CD14-positive monocyte (primary cell): ENCODE data around the gene SMCO4. TPM values are rescaled to one million over a fixed set of nuclear protein-coding genes. Genes with fewer than 3 reads are reported as not detected.
A peak's percentile ranks its signal among the peaks of the same experiment; 100 is the strongest.

Experiments
- DNase-seq, 3 donors: peaks; one replicate each; pipeline ENCODE4 v3.0.0-alpha.2; 2011 to 2022
- H2AFZ ChIP-seq: 2 replicates; pipeline ENCODE4 v1.6.0; 2012; ENCODE audit warnings: mild to moderate bottlenecking, low read depth, low read length, inconsistent platforms; ENCODE audit not compliant: insufficient read depth, poor library complexity, severe bottlenecking
- H3K27ac ChIP-seq, 2 donors: 1 replicate in 1 of 2; 2 replicates in 1 of 2; pipeline ENCODE4 v1.5.1; 2012 to 2013; ENCODE audit warnings: low read length in 2 of 2, control low read depth in 1 of 2, inconsistent platforms in 1 of 2, low read depth in 1 of 2, mild to moderate bottlenecking in 1 of 2
- H3K27me3 ChIP-seq, 2 donors: one replicate each; pipeline versions ENCODE4 v1.6.0 to v1.6.1; 2011 to 2013; ENCODE audit warnings: low read length in 2 of 2; ENCODE audit not compliant: control insufficient read depth in 2 of 2, insufficient read depth in 2 of 2
- H3K36me3 ChIP-seq, 2 donors: replicated peaks in 1 of 2; 1 replicate in 1 of 2; 2 replicates in 1 of 2; pipeline versions ENCODE4 v1.5.1 to v1.6.1; 2012 to 2013; ENCODE audit warnings: low read length in 2 of 2, control low read depth in 1 of 2, inconsistent platforms in 1 of 2, mild to moderate bottlenecking in 1 of 2; ENCODE audit not compliant: insufficient read depth in 2 of 2, control insufficient read depth in 1 of 2
- H3K4me1 ChIP-seq, 2 donors: 1 replicate in 1 of 2; 2 replicates in 1 of 2; pipeline versions ENCODE4 v1.5.1 to v1.6.1; 2012 to 2013; ENCODE audit warnings: low read length in 2 of 2, control low read depth in 1 of 2, inconsistent platforms in 1 of 2, mild to moderate bottlenecking in 1 of 2, moderate library complexity in 1 of 2; ENCODE audit not compliant: insufficient read depth in 2 of 2, control insufficient read depth in 1 of 2
- H3K4me2 ChIP-seq: replicated peaks from 2 replicates; pipeline ENCODE3; 2012; ENCODE audit warnings: low read length, moderate library complexity, mild to moderate bottlenecking; ENCODE audit not compliant: poor library complexity, severe bottlenecking; ENCODE audit errors: extremely low read depth
- H3K4me3 ChIP-seq, 3 experiments: fragments of 200-600 bp in 1 of 3; sonication (generic) in 1 of 3; replicated peaks in 1 of 3; 1 replicate in 2 of 3; 2 replicates in 1 of 3; pipeline ENCODE4 v1.5.1; 2011 to 2013; ENCODE audit warnings: low read length in 3 of 3, mild to moderate bottlenecking in 3 of 3, control low read depth in 2 of 3, low read depth in 2 of 3, inconsistent platforms in 1 of 3, moderate library complexity in 1 of 3
- H3K79me2 ChIP-seq: 2 replicates; pipeline ENCODE4 v1.6.0; 2012; ENCODE audit warnings: mild to moderate bottlenecking, control low read depth, inconsistent platforms, low read length, moderate library complexity; ENCODE audit not compliant: insufficient read depth
- H3K9ac ChIP-seq: 2 replicates; pipeline ENCODE4 v1.6.0; 2017; ENCODE audit warnings: low read length, mild to moderate bottlenecking; ENCODE audit not compliant: insufficient read depth, poor library complexity, severe bottlenecking
- H3K9me3 ChIP-seq, 2 donors: replicated peaks in 1 of 2; 1 replicate in 1 of 2; 2 replicates in 1 of 2; pipeline versions ENCODE4 v1.5.1 to v1.6.1; 2012 to 2013; ENCODE audit warnings: low read length in 2 of 2, control low read depth in 1 of 2; ENCODE audit not compliant: control insufficient read depth in 1 of 2, insufficient read depth in 1 of 2
- H4K20me1 ChIP-seq: 2 replicates; pipeline ENCODE4 v1.6.0; 2012; ENCODE audit warnings: mild to moderate bottlenecking, low read length, control low read depth, moderate library complexity; ENCODE audit not compliant: insufficient read depth
- H3K27ac Mint-ChIP-seq, 7 donors: one replicate each; pipeline ENCODE4 v1.8.0; 2020; ENCODE audit warnings: mild to moderate bottlenecking in 7 of 7, mixed read lengths in 7 of 7, moderate library complexity in 6 of 7, inconsistent platforms in 2 of 7
- H3K27me3 Mint-ChIP-seq, 3 donors: one replicate each; pipeline ENCODE4 v1.8.0; 2021 to 2022; ENCODE audit warnings: low read depth in 3 of 3, mild to moderate bottlenecking in 3 of 3, mixed read lengths in 3 of 3, moderate library complexity in 3 of 3, inconsistent platforms in 1 of 3
- H3K36me3 Mint-ChIP-seq, 2 donors: one replicate each; pipeline ENCODE4 v1.8.0; 2020; ENCODE audit warnings: mixed read lengths in 2 of 2, inconsistent platforms in 1 of 2, mild to moderate bottlenecking in 1 of 2
- H3K4me1 Mint-ChIP-seq: one replicate; pipeline ENCODE4 v1.8.0; 2020; ENCODE audit warnings: mild to moderate bottlenecking, mixed read lengths
- H3K4me3 Mint-ChIP-seq, 2 donors: one replicate each; pipeline ENCODE4 v1.8.0; 2020; ENCODE audit warnings: mild to moderate bottlenecking in 2 of 2, mixed read lengths in 2 of 2, moderate library complexity in 1 of 2
- H3K9me3 Mint-ChIP-seq, 7 donors: one replicate each; pipeline ENCODE4 v1.8.0; 2020 to 2022; ENCODE audit warnings: mixed read lengths in 7 of 7, mild to moderate bottlenecking in 6 of 7, moderate library complexity in 6 of 7, inconsistent platforms in 2 of 7
- CTCF ChIP-seq: fragments of 200-600 bp; IDR thresholded peaks from one replicate; pipeline ENCODE4 v1.8.0; 2022; ENCODE audit warnings: antibody characterized with exemption, mild to moderate bottlenecking
- WGBS: methylation state at CpG from one replicate; pipeline ENCODE4 v1.1.5; 2013; ENCODE audit warnings: missing lambda C conversion rate; ENCODE audit not compliant: insufficient coverage; 5-methylcytosine and 5-hydroxymethylcytosine counted together
- intact Hi-C, 2 donors: fragments of 100-400 bp; cut with micrococcal nuclease; formaldehyde crosslinking; loops; one replicate each; pipeline versions ENCODE4 v1.15.0 to v1.15.1; 2023
- polyA plus RNA-seq, 3 donors: library from polyadenylated mRNA; depleted of rRNA in 1 of 3; unstranded in 2 of 3; stranded (reverse) in 1 of 3; fragments of 300-500 nt in 2 of 3; fragments of >200 nt in 1 of 3; fragmentation: Illumina TruSeq in 2 of 3; gene quantifications; 1 replicate in 2 of 3; 2 replicates in 1 of 3; pipeline ENCODE4 v1.2.3, GENCODE V29; 2012 to 2021

Gene SMCO4
- polyA plus RNA-seq, 3 donors = 110 to 242 (median 169) TPM

DNA sequence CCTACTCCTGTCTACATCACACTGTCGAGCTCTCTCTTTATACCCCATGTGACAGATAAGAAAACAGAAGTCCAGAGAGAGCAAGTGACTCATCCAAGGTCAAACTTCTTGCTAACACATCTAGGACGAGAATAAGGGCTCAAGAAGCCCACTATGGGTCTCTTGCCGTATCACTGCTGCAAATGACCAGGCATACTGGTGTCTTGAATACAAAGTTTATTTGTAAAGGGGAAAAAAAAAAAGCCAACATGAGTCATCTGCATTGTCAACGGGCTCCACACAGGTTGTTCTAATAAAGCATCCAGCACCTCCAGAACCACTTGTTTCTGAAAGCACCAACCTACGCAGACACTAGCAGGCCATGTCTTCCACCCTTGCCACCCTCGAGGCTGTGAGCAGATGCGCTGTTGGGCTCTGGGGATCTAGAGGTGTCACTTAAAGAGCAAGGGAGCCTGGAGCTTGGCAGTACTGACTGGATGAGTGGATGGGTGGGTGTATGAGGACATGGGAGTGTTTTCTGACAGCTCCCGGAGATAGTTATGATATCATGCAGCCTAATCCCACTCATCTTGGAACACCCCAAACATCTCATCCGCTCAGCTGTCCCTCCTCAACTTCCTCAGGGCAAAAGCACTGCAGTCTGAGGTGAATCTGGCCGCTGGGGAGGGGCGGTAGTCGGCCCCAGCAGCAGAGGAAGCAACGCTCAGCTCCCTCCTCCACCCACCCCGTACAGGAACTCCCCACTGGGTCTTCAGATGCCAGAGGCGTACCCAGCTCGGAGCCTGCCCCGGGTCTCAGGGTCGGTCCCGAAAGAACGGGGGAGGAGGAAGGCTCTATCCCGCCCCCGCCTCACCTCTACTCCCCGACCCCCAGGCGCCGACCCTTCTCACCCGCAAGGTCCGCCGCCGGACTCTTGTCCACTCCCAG is 1.0 kb downstream of the SMCO4 start:
- Histone ChIP-seq H3K79me2 (peaks cover 51% of the 10 kb centered on the region), H3K4me1 (peaks cover 58 to 63% of the 10 kb centered on the region in 2 donors), H3K4me3 (peak overlapping the region; percentile 74 to 85 (median 79)), H3K27ac (peak overlapping the region; percentile 91 to 93), H3K27me3 (no peaks in the 10 kb centered on the region), H4K20me1 (peaks cover 10% of the 10 kb centered on the region), H3K36me3 (no peaks in the 10 kb centered on the region), H3K9ac (peak overlapping the region; percentile 86), H2AFZ (peak overlapping the region; percentile 89), H3K4me2 (peak overlapping the region; percentile 90), H3K9me3 (no peaks in the 10 kb centered on the region)
- WGBS = 7% methylated on average over 18 of the region's 29 CpGs
- H3K27me3 Mint-ChIP-seq = peaks cover 0 to 5% (median 4%) of the 10 kb centered on the region in 3 donors
- H3K9me3 Mint-ChIP-seq = peaks cover 0 to 1% (median 0%) of the 10 kb centered on the region in 7 donors
- H3K4me3 Mint-ChIP-seq = peak overlapping the region; percentile 84 to 95
- intact Hi-C loops = loop anchor here (5.0 to 10.0 kb wide), 5 partner anchors 110 to 307 kb away; no protein-coding TSS in a partner anchor
- H3K4me1 Mint-ChIP-seq = peaks cover 63% of the 10 kb centered on the region
- no peak for TF ChIP-seq CTCF
- H3K36me3 Mint-ChIP-seq = peaks cover 0 to 5% of the 10 kb centered on the region in 2 donors
- H3K27ac Mint-ChIP-seq = peak overlapping the region; percentile 92 to 97 (median 96)
- peak; percentile 78 to 91 (median 88) for DNase-seq

- Mint-ChIP-seq H3K27ac (peak overlapping the region; percentile 92 to 97 (median 95)), H3K27me3 (peaks cover 0 to 4% (median 3%) of the 10 kb centered on the region in 3 donors), H3K36me3 (peaks cover under 1 to 5% of the 10 kb centered on the region in 2 donors), H3K4me3 (peak overlapping the region; percentile 16 to 76), H3K4me1 (peaks cover 74% of the 10 kb centered on the region), H3K9me3 (peaks cover 0 to 1% (median 0%) of the 10 kb centered on the region in 7 donors)
- Histone ChIP-seq H3K27ac (peak overlapping the region; percentile 48 to 93), H4K20me1 (peaks cover 20% of the 10 kb centered on the region), H3K4me3 (peak overlapping the region in 2 of 3 experiments; percentile 9 to 85), H3K4me2 (peak overlapping the region; percentile 90), H3K36me3 (no peaks in the 10 kb centered on the region), H3K79me2 (peaks cover 62% of the 10 kb centered on the region), H2AFZ (no peak overlapping the region), H3K9me3 (no peaks in the 10 kb centered on the region), H3K9ac (peak overlapping the region; percentile 10), H3K27me3 (no peaks in the 10 kb centered on the region), H3K4me1 (peaks cover 69 to 75% of the 10 kb centered on the region in 2 donors)
- no peak for TF ChIP-seq CTCF
- DNase-seq = peak in 2 of 3 donors; percentile 44 to 46
- intact Hi-C loops = loop anchor here (5.0 to 10.0 kb wide), 5 partner anchors 111 to 306 kb away; no protein-coding TSS in a partner anchor
- WGBS = no CpG with 5 or more reads among the region's 1 CpG
Measured at GRCh38 chr11:93540896-93541553, 2.2 kb downstream of the SMCO4 start.
